Gastrocnemius medialis (tissue), 4 donors: ENCODE data around the gene DISP3. TPM values are rescaled to one million over a fixed set of nuclear protein-coding genes. Genes with fewer than 3 reads are reported as not detected.

Source experiments
- ATAC-seq, 2 donors: fragments of 150-250 bp; one replicate each; pipeline ENCODE4 v1.9.1; 2016
- DNase-seq, 2 donors: peaks; one replicate each; pipeline ENCODE4 v3.0.0-alpha.2; 2019
- H3K27ac ChIP-seq, 4 donors: fragments of 200-600 bp; sonication (generic); 1 replicate in 1 of 4; 2 replicates in 3 of 4; pipeline ENCODE4 v1.5.1; 2016 to 2018; ENCODE audit warnings: mild to moderate bottlenecking in 2 of 4, moderate library complexity in 1 of 4
- H3K27me3 ChIP-seq, 3 donors: fragments of 200-600 bp; sonication (generic) in 2 of 3; 1 replicate in 1 of 3; 2 replicates in 2 of 3; pipeline versions ENCODE4 v1.5.1 to v1.6.0; 2016 to 2019; ENCODE audit warnings: mild to moderate bottlenecking in 1 of 3, moderate library complexity in 1 of 3
- H3K36me3 ChIP-seq, 2 donors: fragments of 200-600 bp; sonication (generic) in 1 of 2; one replicate each; pipeline ENCODE4 v1.5.1; 2017 to 2018
- H3K4me1 ChIP-seq, 2 donors: fragments of 200-600 bp; sonication (generic) in 1 of 2; one replicate each; pipeline ENCODE4 v1.5.1; 2016 to 2017; ENCODE audit warnings: mild to moderate bottlenecking in 2 of 2
- H3K4me3 ChIP-seq, 4 donors: fragments of 200-600 bp; sonication (generic) in 3 of 4; 1 replicate in 1 of 4; 2 replicates in 3 of 4; pipeline ENCODE4 v1.5.1; 2016 to 2019; ENCODE audit warnings: mild to moderate bottlenecking in 2 of 4
- H3K9me3 ChIP-seq, 3 donors: fragments of 200-600 bp; sonication (generic) in 2 of 3; 1 replicate in 1 of 3; 2 replicates in 2 of 3; pipeline ENCODE4 v1.5.1; 2016 to 2019
- CTCF ChIP-seq, 5 experiments: fragments of 450-650 bp in 3 of 5; fragments of 200-600 bp in 2 of 5; sonication (generic) in 2 of 5; IDR thresholded peaks in 4 of 5; conservative IDR thresholded peaks in 1 of 5; 1 replicate in 4 of 5; 2 replicates in 1 of 5; pipeline ENCODE4 v1.5.1; 2016 to 2019; ENCODE audit warnings: antibody characterized with exemption in 5 of 5, mild to moderate bottlenecking in 3 of 5, moderate library complexity in 3 of 5
- POLR2A ChIP-seq, 2 donors: fragments of 450-650 bp; IDR thresholded peaks; one replicate each; pipeline ENCODE4 v1.6.1; 2017; ENCODE audit warnings: antibody characterized with exemption in 2 of 2, mild to moderate bottlenecking in 2 of 2, moderate library complexity in 2 of 2
- in situ Hi-C, 4 donors: fragments of 200-750 bp; cut with MboI; loops; one replicate each; pipeline versions ENCODE4 v1.15.0 to v1.8.0; 2017; ENCODE audit warnings: low sequenced_read_pairs in 4 of 4
- intact Hi-C: fragments of 100-400 bp; cut with DNase I; formaldehyde crosslinking; loops from one replicate; pipeline ENCODE4 v1.15.1; 2023; ENCODE audit warnings: low total_unique reads
- total RNA-seq, 4 donors: library from RNA; depleted of rRNA; stranded (reverse); fragments of >200 nt; gene quantifications; one replicate each; pipeline versions ENCODE4 v1.1.0 to v1.2.3, GENCODE V29; 2016

DISP3 gene
- total RNA-seq, 4 donors from 2014 or later: not detected

GRCh38 chr1:11447903-11448302, 31.1 kb upstream of the DISP3 start:
- Histone ChIP-seq H3K9me3 (no peaks in the 10 kb centered on the region), H3K4me1 (no peaks in the 10 kb centered on the region), H3K27me3 (peaks cover 12 to 39% (median 23%) of the 10 kb centered on the region in 3 donors), H3K4me3 (no peak overlapping the region), H3K27ac (no peak overlapping the region), H3K36me3 (no peaks in the 10 kb centered on the region)
- DNase-seq: no peak
- in situ Hi-C loops (no loop called here), intact Hi-C loops (no loop called here)
- no peak for ATAC-seq
- TF ChIP-seq POLR2A (IDR thresholded peaks at IDR 0.05): no peak
- TF ChIP-seq CTCF (IDR thresholded peaks at IDR 0.05 in 4 of 5, conservative IDR thresholded peaks at IDR 0.05 in 1 of 5): no peak

- peaks cover 14 to 42% (median 23%) of the 10 kb centered on the region in 3 donors for H3K27me3 ChIP-seq
- H3K4me1 ChIP-seq: no peaks in the 10 kb centered on the region
- H3K9me3 ChIP-seq: no peaks in the 10 kb centered on the region
- no peak for TF ChIP-seq CTCF (IDR thresholded peaks at IDR 0.05 in 4 of 5, conservative IDR thresholded peaks at IDR 0.05 in 1 of 5)
- H3K4me3 ChIP-seq: no peak overlapping the region
- no peaks in the 10 kb centered on the region for H3K36me3 ChIP-seq
- in situ Hi-C loops: no loop called here
- H3K27ac ChIP-seq: no peak overlapping the region
- intact Hi-C loops: no loop called here
- DNase-seq: no peak
- no peak for ATAC-seq
Observed at GRCh38 chr1:11448373-11449099, 30.4 kb upstream of the DISP3 start.

GRCh38 chr1:11449100-11449403, 29.9 kb upstream of the DISP3 start:
- intact Hi-C loops (no loop called here), in situ Hi-C loops (no loop called here)
- Histone ChIP-seq H3K27me3 (peaks cover 19 to 40% (median 21%) of the 10 kb centered on the region in 3 donors), H3K4me3 (no peak overlapping the region), H3K36me3 (no peaks in the 10 kb centered on the region), H3K4me1 (no peaks in the 10 kb centered on the region), H3K9me3 (no peaks in the 10 kb centered on the region), H3K27ac (no peak overlapping the region)
- ATAC-seq (no peak), DNase-seq (no peak)
- TF ChIP-seq POLR2A (IDR thresholded peaks at IDR 0.05) (no peak), CTCF (IDR thresholded peaks at IDR 0.05 in 4 of 5, conservative IDR thresholded peaks at IDR 0.05 in 1 of 5) (no peak)

GRCh38 chr1:11450310-11450709, 28.6 kb upstream of the DISP3 start:
- ATAC-seq (no peak), DNase-seq (no peak)
- TF ChIP-seq CTCF (IDR thresholded peaks at IDR 0.05 in 4 of 5, conservative IDR thresholded peaks at IDR 0.05 in 1 of 5) (no peak), POLR2A (IDR thresholded peaks at IDR 0.05) (no peak)
- Histone ChIP-seq H3K4me1 (no peaks in the 10 kb centered on the region), H3K4me3 (no peak overlapping the region), H3K27ac (no peak overlapping the region), H3K9me3 (no peaks in the 10 kb centered on the region), H3K27me3 (peaks cover 19 to 41% (median 32%) of the 10 kb centered on the region in 3 donors), H3K36me3 (no peaks in the 10 kb centered on the region)
- in situ Hi-C loops: no loop called here
- intact Hi-C loops: no loop called here
